COLO668 (cell line): Measurements from ENCODE around the gene NOL4L.
"Not testable (repeated sequence)": the region's sequence is repeated elsewhere in the genome, so short reads cannot be mapped to it uniquely, and the experiment has no call there.

ENCODE experiments used
- DNase-seq: peaks from one replicate; lab custom pipeline; 2025; ENCODE audit not compliant: unreplicated experiment; lab: John Stamatoyannopoulos, UW

Gene NOL4L

DNA sequence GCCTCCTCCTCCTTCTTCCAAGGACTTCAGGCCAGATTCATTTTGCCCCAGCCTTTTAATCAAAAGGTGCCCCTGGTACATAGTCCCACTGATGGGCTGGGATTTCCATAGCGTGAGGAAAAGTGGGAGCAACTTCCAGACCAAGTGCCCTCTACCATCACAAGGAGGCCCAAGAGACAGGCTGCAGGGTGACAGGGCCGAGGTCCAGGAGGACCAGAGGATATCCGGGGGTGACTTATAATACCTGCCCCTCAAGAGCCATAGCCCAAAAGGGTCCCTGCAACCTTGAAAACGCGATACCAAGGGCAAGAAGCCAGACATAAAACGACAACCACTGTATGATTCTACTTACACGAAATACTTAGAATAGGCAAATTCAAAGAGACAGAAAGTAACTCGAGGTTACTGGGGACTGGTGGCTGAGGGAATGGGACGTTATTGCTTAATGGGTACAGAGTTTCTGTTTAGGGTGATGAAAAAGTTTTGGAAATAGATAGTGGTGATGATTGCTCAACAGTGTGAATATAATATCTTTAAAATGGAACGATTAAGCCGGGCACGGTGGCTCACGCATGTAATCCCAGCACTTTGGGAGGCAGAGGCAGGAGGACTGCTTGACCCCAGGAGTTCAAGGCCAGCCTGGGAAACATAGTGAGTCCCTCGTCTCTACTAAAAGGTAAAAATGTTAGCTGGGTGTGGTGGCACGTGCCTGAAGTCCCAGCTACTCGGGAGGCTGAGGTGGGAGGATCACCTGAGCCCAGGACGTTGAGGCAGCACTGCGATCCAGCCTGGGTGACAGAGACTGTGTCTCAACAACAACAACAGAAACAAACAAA lies 71.9 kb downstream of the NOL4L start:
- DNase-seq, result no peak

GRCh38 chr20:32512047-32512385 lies 73.1 kb downstream of the NOL4L start:
- DNase-seq, result no peak

DNA sequence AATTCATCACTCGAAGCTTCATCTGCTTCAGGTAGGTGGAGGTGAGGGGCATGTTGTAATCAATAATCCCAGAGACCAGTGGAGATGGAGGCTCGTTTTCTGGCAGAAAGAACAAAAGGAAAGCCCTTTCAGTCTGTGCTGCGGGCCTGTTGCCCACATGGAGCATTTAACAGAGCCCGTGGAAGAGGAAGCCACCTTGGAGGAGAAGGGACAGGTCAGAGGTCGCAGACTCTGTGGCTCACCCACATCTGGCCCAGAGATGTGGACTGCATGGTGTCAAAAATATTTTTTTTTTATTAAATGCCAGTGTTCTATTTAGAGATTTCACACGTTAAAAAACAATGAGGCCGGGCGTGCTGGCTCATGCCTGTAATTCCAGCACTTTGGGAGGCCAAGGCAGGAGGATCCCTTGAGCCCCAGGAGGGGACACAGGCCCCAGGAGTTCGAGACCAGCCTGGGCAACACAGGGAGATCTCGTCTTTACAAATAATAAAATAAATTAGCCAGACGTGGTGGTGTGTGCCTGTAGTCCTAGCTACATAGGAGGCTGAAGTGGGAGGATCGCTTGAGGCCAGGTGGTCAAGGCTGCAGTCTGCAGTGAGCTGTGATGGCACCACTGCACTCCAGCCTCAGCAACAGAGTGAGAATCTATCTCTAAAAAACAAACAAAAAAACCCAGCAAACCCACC lies 73.6 kb downstream of the NOL4L start:
- no peak for DNase-seq

GRCh38 chr20:32510601-32511357 lies 74.4 kb downstream of the NOL4L start:
- DNase-seq, result no peak

DNA sequence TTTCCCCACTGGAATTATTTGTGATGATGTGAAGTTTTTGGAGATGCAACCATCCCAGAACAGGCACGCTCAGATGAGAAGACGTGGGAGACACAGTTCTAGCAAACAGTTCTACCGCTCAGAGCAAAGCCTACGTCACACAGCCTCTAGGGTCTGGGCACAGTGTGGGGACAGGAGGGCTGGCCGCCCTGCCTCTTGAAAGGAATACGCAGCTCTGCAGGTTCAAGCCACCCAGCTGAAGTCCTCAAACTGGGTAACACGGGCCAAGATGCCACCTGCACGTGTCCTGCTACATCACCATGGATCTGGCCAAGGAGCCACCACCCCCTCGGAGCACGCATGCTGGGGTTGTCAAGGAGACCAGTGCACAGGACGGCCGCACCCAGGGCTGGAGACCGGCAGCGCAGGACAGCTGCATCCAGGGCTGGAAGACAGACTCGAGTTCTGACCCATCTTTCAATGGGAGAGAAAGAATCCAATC lies 75.0 kb downstream of the NOL4L start:
- DNase-seq, result no peak

- no peak for DNase-seq
These were observed 75.5 kb downstream of the NOL4L start for GRCh38 chr20:32509639-32510066.

- DNase-seq, result no peak
These were observed 76.4 kb downstream of the NOL4L start for GRCh38 chr20:32508775-32509119.

DNA sequence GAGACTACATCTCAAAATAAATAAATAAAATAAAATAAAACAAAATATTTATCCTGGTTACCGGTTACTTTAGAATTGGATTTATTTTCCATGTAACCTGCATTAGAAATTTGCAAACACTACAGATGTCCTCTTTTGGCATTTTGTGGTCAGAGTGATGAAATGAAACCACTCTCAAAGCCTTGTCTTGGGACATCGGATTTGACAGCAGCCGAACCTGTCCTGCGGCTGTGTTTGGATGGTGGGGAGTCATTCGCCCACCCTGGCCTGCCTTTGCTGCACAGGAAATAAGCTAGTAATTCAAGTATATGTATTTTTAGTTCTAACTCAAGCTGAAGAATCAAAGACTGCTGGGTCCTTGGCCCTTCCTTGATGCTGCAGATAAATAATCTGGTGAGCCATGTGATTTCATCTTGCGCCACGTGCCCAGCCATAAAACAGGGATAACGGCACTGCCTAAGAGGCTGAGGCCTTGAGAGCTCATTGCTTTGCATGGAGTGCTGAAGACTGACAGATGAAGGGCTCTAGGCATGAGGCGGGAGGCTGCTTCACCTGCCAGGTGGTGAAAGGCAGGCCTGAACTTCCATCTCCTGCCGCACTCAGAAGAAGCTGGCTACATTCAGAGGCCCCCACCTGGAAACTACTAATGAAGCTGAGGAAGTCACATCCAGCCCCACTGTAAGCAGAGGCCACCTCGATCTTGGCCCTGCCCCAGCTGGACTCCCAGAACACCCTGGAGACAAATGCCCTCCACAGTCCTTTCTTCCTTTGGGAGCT lies 76.9 kb downstream of the NOL4L start:
- DNase-seq, result no peak

- no peak for DNase-seq
These were observed 78.4 kb downstream of the NOL4L start for GRCh38 chr20:32506721-32507120.

- no peak for DNase-seq
These were observed 79.2 kb downstream of the NOL4L start for GRCh38 chr20:32505723-32506473.

DNA sequence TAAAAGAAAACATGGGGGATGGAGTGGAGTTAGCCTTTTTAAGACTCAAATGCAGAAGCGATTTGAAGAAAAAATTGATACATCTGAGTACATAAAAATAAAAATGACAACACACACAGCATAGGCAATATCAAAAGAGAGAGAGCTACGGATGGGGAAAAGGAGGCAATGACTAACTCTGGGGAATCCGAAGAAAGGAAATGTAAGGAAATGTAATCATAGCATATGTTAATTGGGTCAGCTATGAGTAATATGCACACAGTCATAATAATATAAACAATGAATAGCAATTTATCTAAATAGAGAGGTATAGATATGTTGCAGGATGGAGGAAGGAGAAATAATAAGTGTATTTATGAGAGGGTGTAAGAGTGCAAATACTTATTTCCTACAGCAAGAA lies 83.4 kb downstream of the NOL4L start:
- DNase-seq, result no peak

DNA sequence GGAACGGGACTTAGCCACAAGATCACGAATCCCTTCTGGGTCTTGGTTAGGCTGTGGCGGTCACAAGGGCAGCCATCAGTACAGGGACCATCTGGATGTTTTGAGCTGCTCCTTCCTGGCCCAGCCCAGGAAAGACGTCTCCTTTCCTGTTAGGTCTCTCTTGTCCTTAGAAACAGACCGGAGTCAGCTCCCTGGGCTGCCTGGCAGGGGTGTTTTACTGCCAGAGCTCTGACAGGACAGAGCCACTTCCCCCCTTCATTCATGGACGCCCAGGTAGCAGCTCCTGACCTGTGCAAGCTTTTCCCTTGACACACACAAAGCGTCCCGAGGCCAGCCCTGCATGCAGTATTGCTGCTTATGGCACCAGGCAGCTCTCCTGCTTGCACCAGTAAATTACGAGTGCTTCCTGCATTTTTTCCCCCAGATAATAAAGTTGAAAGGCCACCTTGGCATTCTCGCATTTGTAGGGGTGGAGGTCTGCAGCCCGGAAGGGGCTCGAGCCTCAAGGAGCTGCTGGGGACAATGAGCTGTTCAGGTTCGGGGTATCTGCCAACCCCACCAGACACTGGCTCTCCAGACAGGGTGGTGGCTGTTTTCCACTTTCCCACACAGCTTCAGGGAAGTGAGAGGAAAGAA lies 87.4 kb downstream of the NOL4L start:
- DNase-seq, result no peak

GRCh38 chr20:32496811-32497533 lies 88.2 kb downstream of the NOL4L start:
- DNase-seq, result no peak

- DNase-seq, result no peak
These were observed 89.2 kb downstream of the NOL4L start for GRCh38 chr20:32495949-32496348.

DNA sequence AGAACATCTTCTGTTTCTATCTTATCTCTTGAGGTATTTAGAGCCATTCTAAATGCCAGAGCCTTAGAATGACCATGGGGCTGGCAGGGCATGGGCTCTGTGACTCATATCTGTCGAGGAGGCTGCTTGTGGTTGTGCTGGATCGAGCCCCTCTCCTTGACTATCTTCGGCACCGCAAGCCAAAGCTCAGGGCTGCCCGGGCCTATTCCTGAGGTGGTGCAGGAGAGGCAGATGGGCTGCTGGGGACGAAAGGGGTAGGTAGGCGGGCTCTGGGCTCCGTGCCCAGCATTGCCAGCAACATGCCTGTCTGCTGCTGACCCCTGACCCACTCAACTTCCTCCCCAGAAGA lies 89.9 kb downstream of the NOL4L start:
- DNase-seq, result no peak

- no peak for DNase-seq
These were observed 90.5 kb downstream of the NOL4L start for GRCh38 chr20:32494483-32495216.

- DNase-seq, result no peak
These were observed 91.8 kb downstream of the NOL4L start for GRCh38 chr20:32493356-32493755.

GRCh38 chr20:32491764-32492151 lies 93.4 kb downstream of the NOL4L start:
- not testable (repeated sequence) for DNase-seq
